Activated T-helper 2 cell treated with anti-CD3 and anti-CD28 coated beads, Interferon-gamma antibody, Interleukin-2, Interleukin-4, amounts not matched to agents 10 μg/mL and 5 μg/mL and 100 μg/mL, durations not matched to agents 14 hours and 24 hours and 36 hours (primary cell): ENCODE measurements around the gene FRMD7. TPM values are rescaled to one million over a fixed set of nuclear protein-coding genes. Genes with fewer than 3 reads are reported as not detected.
A peak's percentile ranks its signal among the peaks of the same experiment; 100 is the strongest.
"Not testable (repeated sequence)": the region's sequence is repeated elsewhere in the genome, so short reads cannot be mapped to it uniquely, and the experiment has no call there.

Source experiments
- DNase-seq: peaks from one replicate; pipeline ENCODE4 v3.0.0; 2021; ENCODE audit warnings: low spot score
- H3K27ac Mint-ChIP-seq: one replicate; pipeline ENCODE4 v1.8.0; 2021; ENCODE audit warnings: mixed read lengths
- H3K27me3 Mint-ChIP-seq: one replicate; pipeline ENCODE4 v1.8.0; 2021; ENCODE audit warnings: low read depth, mixed read lengths
- H3K36me3 Mint-ChIP-seq: one replicate; pipeline ENCODE4 v1.8.0; 2021; ENCODE audit warnings: low read depth, mixed read lengths
- H3K4me1 Mint-ChIP-seq: one replicate; pipeline ENCODE4 v1.8.0; 2021; ENCODE audit warnings: low read depth, mixed read lengths
- H3K4me3 Mint-ChIP-seq: one replicate; pipeline ENCODE4 v1.8.0; 2021; ENCODE audit warnings: low read depth, mild to moderate bottlenecking, moderate library complexity, mixed read lengths
- H3K9me3 Mint-ChIP-seq: one replicate; pipeline ENCODE4 v1.8.0; 2021; ENCODE audit warnings: mixed read lengths
- intact Hi-C: fragments of 100-400 bp; cut with micrococcal nuclease; formaldehyde crosslinking; loops from one replicate; pipeline ENCODE4 v1.15.1; 2023
- total RNA-seq: library from RNA; stranded (reverse); gene quantifications from 2 replicates; pipeline ENCODE4 v1.2.3, GENCODE V29; 2022

FRMD7 gene
- total RNA-seq, 1 donor from 2014 or later, result not detected

- Mint-ChIP-seq H3K27ac (no peak overlapping the region), H3K4me3 (no peak overlapping the region), H3K9me3 (no peaks in the 10 kb centered on the region), H3K4me1 (peaks cover 10% of the 10 kb centered on the region), H3K36me3 (no peaks in the 10 kb centered on the region), H3K27me3 (peaks cover 2% of the 10 kb centered on the region)
- no peak for DNase-seq
- intact Hi-C loops, result no loop called here
These were observed 41.1 kb downstream of the FRMD7 start for GRCh38 chrX:132086672-132087071.

DNA sequence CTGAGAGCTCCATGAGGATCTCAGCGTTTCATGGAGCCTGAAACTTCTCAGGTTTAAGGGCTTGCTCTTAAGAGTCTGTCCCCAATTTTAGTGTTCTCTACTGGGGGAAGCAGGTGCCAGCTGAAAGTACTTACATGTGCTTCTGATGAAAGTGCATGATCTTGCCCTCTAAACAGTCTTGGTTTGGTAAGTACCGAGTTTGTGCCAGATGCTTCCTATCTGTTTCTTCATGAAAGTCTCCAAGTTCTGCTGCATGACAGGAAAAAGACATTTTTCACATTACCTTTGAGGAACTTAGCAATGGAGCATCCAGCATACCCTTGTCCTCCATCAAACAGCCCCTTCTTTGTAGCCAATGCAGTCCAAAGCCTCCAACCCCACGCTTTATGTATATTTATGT, 42.0 kb downstream of the FRMD7 start:
- H3K27me3 Mint-ChIP-seq, result peaks cover 2% of the 10 kb centered on the region
- H3K27ac Mint-ChIP-seq, result no peak overlapping the region
- no peak for DNase-seq
- intact Hi-C loops, result no loop called here
- H3K36me3 Mint-ChIP-seq, result no peaks in the 10 kb centered on the region
- no peaks in the 10 kb centered on the region for H3K9me3 Mint-ChIP-seq
- peaks cover 5% of the 10 kb centered on the region for H3K4me1 Mint-ChIP-seq
- no peak overlapping the region for H3K4me3 Mint-ChIP-seq

GRCh38 chrX:132077912-132078311, 49.9 kb downstream of the FRMD7 start:
- Mint-ChIP-seq H3K36me3 (peaks cover 17% of the 10 kb centered on the region), H3K9me3 (no peaks in the 10 kb centered on the region), H3K4me3 (no peak overlapping the region), H3K4me1 (no peaks in the 10 kb centered on the region), H3K27ac (no peak overlapping the region), H3K27me3 (peaks cover 2% of the 10 kb centered on the region)
- no peak for DNase-seq
- intact Hi-C loops, result no loop called here

DNA sequence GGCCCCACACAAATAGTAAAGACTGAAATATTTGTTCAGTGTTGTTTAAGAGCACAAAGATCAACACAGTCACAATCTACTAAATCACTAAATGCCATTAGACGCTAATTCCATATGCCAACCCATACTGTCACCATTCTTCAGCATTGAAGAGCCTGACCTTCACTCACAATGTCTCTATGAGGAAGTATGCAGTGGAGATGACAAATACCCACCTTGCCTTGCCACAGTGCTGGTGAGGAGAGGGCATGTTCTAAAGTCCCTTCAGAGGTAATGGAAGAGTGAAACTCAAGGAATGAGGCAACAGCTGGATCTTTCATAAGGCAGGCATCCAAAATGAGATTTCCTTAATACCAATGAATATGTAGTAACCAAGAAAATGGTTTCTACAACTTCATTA, 50.4 kb downstream of the FRMD7 start:
- no peak overlapping the region for H3K4me3 Mint-ChIP-seq
- peaks cover 19% of the 10 kb centered on the region for H3K36me3 Mint-ChIP-seq
- intact Hi-C loops, result no loop called here
- no peak overlapping the region for H3K27ac Mint-ChIP-seq
- no peaks in the 10 kb centered on the region for H3K9me3 Mint-ChIP-seq
- H3K27me3 Mint-ChIP-seq, result no peaks in the 10 kb centered on the region
- DNase-seq, result no peak
- H3K4me1 Mint-ChIP-seq, result no peaks in the 10 kb centered on the region

DNA sequence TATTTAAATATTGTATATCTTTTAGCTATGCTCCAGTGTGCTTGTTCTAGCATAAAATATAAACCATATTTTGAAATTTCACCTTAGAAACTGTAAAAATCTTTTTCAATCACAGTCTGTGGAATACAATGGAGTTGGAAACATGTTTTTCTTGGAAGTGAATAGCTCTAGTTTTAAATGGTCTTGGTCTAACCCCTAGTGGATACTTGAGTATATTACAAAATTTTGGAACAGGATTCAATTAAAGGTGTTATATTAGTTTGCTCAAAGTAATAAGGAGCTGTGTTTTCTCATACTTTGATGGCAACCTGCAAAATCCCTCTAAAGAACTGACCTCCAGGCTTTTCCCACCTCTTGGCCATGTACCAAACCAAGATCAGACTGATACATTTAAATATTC, 56.6 kb downstream of the FRMD7 start:
- H3K9me3 Mint-ChIP-seq, result no peaks in the 10 kb centered on the region
- no peak overlapping the region for H3K4me3 Mint-ChIP-seq
- intact Hi-C loops, result loop anchor here (5.0 kb wide), 1 partner anchor 219 kb away; no protein-coding TSS in a partner anchor
- H3K36me3 Mint-ChIP-seq, result peaks cover 34% of the 10 kb centered on the region
- H3K27me3 Mint-ChIP-seq, result no peaks in the 10 kb centered on the region
- no peak for DNase-seq
- H3K4me1 Mint-ChIP-seq, result no peaks in the 10 kb centered on the region
- no peak overlapping the region for H3K27ac Mint-ChIP-seq

GRCh38 chrX:132068405-132068804, 59.4 kb downstream of the FRMD7 start:
- Mint-ChIP-seq H3K4me1 (no peaks in the 10 kb centered on the region), H3K4me3 (no peak overlapping the region), H3K27me3 (no peaks in the 10 kb centered on the region), H3K9me3 (no peaks in the 10 kb centered on the region), H3K36me3 (peaks cover 27% of the 10 kb centered on the region), H3K27ac (no peak overlapping the region)
- DNase-seq, result no peak
- intact Hi-C loops, result no loop called here

DNA sequence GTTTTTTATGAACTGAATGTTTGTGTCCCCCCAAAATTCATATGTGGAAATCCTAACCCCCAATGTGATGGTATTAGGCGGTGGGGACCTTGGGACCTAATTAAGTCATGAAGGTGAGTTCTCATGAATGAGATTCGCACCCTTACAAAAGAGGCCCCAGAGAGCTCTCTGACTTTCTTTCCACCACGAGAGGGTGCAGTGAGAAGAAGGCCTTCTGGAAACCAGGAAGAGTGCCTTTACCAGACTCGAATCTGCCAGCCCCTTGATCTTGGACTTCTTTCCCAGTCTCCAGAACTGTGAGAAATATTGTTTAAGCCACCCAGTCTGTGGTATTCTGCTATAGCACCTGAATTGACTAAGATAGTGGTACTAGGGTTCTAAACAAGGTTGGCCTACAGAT, 64.0 kb downstream of the FRMD7 start:
- intact Hi-C loops, result no loop called here
- H3K4me3 Mint-ChIP-seq, result no peak overlapping the region
- peaks cover 37% of the 10 kb centered on the region for H3K36me3 Mint-ChIP-seq

GRCh38 chrX:132063334-132063733, 64.5 kb downstream of the FRMD7 start:
- DNase-seq, result no peak
- Mint-ChIP-seq H3K27ac (no peak overlapping the region), H3K27me3 (no peaks in the 10 kb centered on the region), H3K4me3 (no peak overlapping the region), H3K36me3 (peaks cover 34% of the 10 kb centered on the region), H3K9me3 (no peaks in the 10 kb centered on the region), H3K4me1 (peaks cover 8% of the 10 kb centered on the region)
- intact Hi-C loops, result no loop called here

More for the DNA sequence above, 64.0 kb downstream of the FRMD7 start:
- Mint-ChIP-seq H3K27ac (no peak overlapping the region), H3K4me1 (peaks cover 8% of the 10 kb centered on the region), H3K9me3 (no peaks in the 10 kb centered on the region), H3K27me3 (no peaks in the 10 kb centered on the region)
- DNase-seq, result no peak

- intact Hi-C loops, result loop anchor here (5.0 kb wide), 1 partner anchor 38 kb away; the partner anchor contains the start of gene STK26
These were observed 67.8 kb downstream of the FRMD7 start for GRCh38 chrX:132059973-132060540.

DNA sequence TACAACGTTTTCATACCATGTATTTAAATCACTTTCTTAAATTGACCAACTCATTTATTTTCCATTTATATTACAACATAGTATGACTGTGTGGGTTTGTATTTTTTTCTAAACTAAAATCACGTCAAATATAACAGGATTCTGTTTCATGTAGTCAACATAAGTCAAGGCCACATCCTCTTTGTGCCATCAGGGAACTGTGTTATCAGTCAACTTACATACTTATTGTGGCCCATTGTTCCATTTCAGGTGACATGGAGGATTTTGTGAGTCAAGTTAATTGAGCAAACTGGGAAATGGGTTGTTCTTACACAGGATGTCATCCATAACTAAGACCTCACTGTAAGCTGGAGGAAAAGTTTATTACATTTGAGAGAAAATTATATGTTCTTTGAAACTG, 68.8 kb downstream of the FRMD7 start:
- H3K27me3 Mint-ChIP-seq, result no peaks in the 10 kb centered on the region
- peak overlapping the region; percentile 72 for H3K27ac Mint-ChIP-seq
- peaks cover 13% of the 10 kb centered on the region for H3K4me1 Mint-ChIP-seq
- DNase-seq, result no peak
- intact Hi-C loops, result loop anchor here (5.0 kb wide), 1 partner anchor 37 kb away; the partner anchor contains the start of gene STK26
- H3K4me3 Mint-ChIP-seq, result no peak overlapping the region
- no peaks in the 10 kb centered on the region for H3K9me3 Mint-ChIP-seq
- peaks cover 46% of the 10 kb centered on the region for H3K36me3 Mint-ChIP-seq

More at GRCh38 chrX:132059973-132060540, 67.8 kb downstream of the FRMD7 start:
- no peaks in the 10 kb centered on the region for H3K27me3 Mint-ChIP-seq
- DNase-seq, result no peak
- peaks cover 43% of the 10 kb centered on the region for H3K36me3 Mint-ChIP-seq
- H3K4me1 Mint-ChIP-seq, result peaks cover 13% of the 10 kb centered on the region
- H3K9me3 Mint-ChIP-seq, result no peaks in the 10 kb centered on the region
- no peak overlapping the region for H3K4me3 Mint-ChIP-seq
- H3K27ac Mint-ChIP-seq, result peak overlapping the region; percentile 5

- Mint-ChIP-seq H3K27me3 (no peaks in the 10 kb centered on the region), H3K4me1 (peaks cover 13% of the 10 kb centered on the region), H3K27ac (no peak overlapping the region), H3K4me3 (no peak overlapping the region), H3K36me3 (peaks cover 45% of the 10 kb centered on the region), H3K9me3 (no peaks in the 10 kb centered on the region)
- intact Hi-C loops, result loop anchor here (5.0 kb wide), 1 partner anchor 36 kb away; the partner anchor contains the start of gene STK26
- DNase-seq, result no peak
These were observed 69.8 kb downstream of the FRMD7 start for GRCh38 chrX:132058050-132058449.

GRCh38 chrX:132051778-132052177, 76.0 kb downstream of the FRMD7 start:
- peaks cover 17% of the 10 kb centered on the region for H3K4me1 Mint-ChIP-seq
- H3K9me3 Mint-ChIP-seq, DNase-seq, H3K27ac Mint-ChIP-seq, intact Hi-C loops, H3K4me3 Mint-ChIP-seq, H3K27me3 Mint-ChIP-seq: not testable (repeated sequence)
- peaks cover 33% of the 10 kb centered on the region for H3K36me3 Mint-ChIP-seq

GRCh38 chrX:132046533-132046932, 81.3 kb downstream of the FRMD7 start:
- Mint-ChIP-seq H3K9me3 (no peaks in the 10 kb centered on the region), H3K27me3 (no peaks in the 10 kb centered on the region), H3K4me3 (no peak overlapping the region), H3K4me1 (peaks cover 26% of the 10 kb centered on the region), H3K36me3 (peaks cover 16% of the 10 kb centered on the region), H3K27ac (no peak overlapping the region)
- DNase-seq, result no peak
- intact Hi-C loops, result no loop called here
